SW 1271 (cell line): ENCODE results near the gene ALG9.

Source experiments
- DNase-seq, 2 experiments: peaks; one replicate each; lab custom pipeline; 2025; lab: John Stamatoyannopoulos, UW

ALG9 gene

GRCh38 chr11:111765320-111765983 is 105.9 kb downstream of the ALG9 start:
- DNase-seq, result peak in 1 of 2 experiments; percentile 55

GRCh38 chr11:111764621-111765020 is 106.8 kb downstream of the ALG9 start:
- no peak for DNase-seq

- DNase-seq, result peak in 1 of 2 experiments; percentile 29
Measured at GRCh38 chr11:111762981-111763643, 108.3 kb downstream of the ALG9 start.

- no peak for DNase-seq
Measured at GRCh38 chr11:111762526-111762925, 108.9 kb downstream of the ALG9 start.

GRCh38 chr11:111761036-111761435 is 110.3 kb downstream of the ALG9 start:
- no peak for DNase-seq

- no peak for DNase-seq
Measured at GRCh38 chr11:111759778-111760407, 111.5 kb downstream of the ALG9 start.

- no peak for DNase-seq
Measured at GRCh38 chr11:111759376-111759775, 112.0 kb downstream of the ALG9 start.

GRCh38 chr11:111756097-111756496 is 115.3 kb downstream of the ALG9 start:
- DNase-seq, result no peak

- no peak for DNase-seq
Measured at GRCh38 chr11:111749646-111750045, 121.7 kb downstream of the ALG9 start.

GRCh38 chr11:111748035-111748804 is 123.2 kb downstream of the ALG9 start:
- DNase-seq, result no peak

- DNase-seq, result no peak
Measured at GRCh38 chr11:111745719-111746504, 125.5 kb downstream of the ALG9 start.

GRCh38 chr11:111743700-111744099 is 127.7 kb downstream of the ALG9 start:
- DNase-seq, result no peak

GRCh38 chr11:111741751-111742150 is 129.6 kb downstream of the ALG9 start:
- DNase-seq, result no peak

- DNase-seq, result no peak
Measured at GRCh38 chr11:111739299-111739698, 132.1 kb downstream of the ALG9 start.

- no peak for DNase-seq
Measured at GRCh38 chr11:111737444-111738210, 133.8 kb downstream of the ALG9 start.

- DNase-seq, result no peak
Measured at GRCh38 chr11:111736621-111737443, 134.5 kb downstream of the ALG9 start.
